GM18520 (cell line): Measurements from ENCODE around the gene PCDHGA5.
A peak's percentile ranks its signal among the peaks of the same experiment; 100 is the strongest.
"Not testable (repeated sequence)": the region's sequence is repeated elsewhere in the genome, so short reads cannot be mapped to it uniquely, and the experiment has no call there.

Experiments
- ATAC-seq: cut with Tn5 transposase; IDR thresholded peaks from one replicate; pipeline ENCODE4 v1.9.1; 2021; ENCODE audit not compliant: unreplicated experiment

PCDHGA5 gene

GRCh38 chr5:141363952-141364660 is at the start of gene PCDHGA5:
Gene PCDHGA5, plus strand, starts transcription at chr5:141364162. Its CDS starts 169 bp downstream, at chr5:141364331.
- ATAC-seq = no peak

- not testable (repeated sequence) for ATAC-seq
Measured at GRCh38 chr5:141316963-141317362, 47.0 kb upstream of the PCDHGA5 start.

- ATAC-seq = no peak
Measured at GRCh38 chr5:141319202-141319601, 44.8 kb upstream of the PCDHGA5 start.

GRCh38 chr5:141319699-141320098 is 44.3 kb upstream of the PCDHGA5 start:
- no peak for ATAC-seq

GRCh38 chr5:141320225-141321169 is 43.5 kb upstream of the PCDHGA5 start, which contains the start of gene TAF7:
Gene TAF7, minus strand, starts transcription at chr5:141320784. Its CDS starts 740 bp downstream, at chr5:141320044.
- ATAC-seq = peak; percentile 89

GRCh38 chr5:141322261-141322660 is 41.7 kb upstream of the PCDHGA5 start:
- ATAC-seq = no peak

- ATAC-seq = no peak
Measured at GRCh38 chr5:141326088-141326854, 37.7 kb upstream of the PCDHGA5 start.

GRCh38 chr5:141328231-141328630 is 35.7 kb upstream of the PCDHGA5 start:
- no peak for ATAC-seq

GRCh38 chr5:141330299-141331080 is 33.5 kb upstream of the PCDHGA5 start, which contains the start of gene PCDHGA1:
Gene PCDHGA1, plus strand, starts transcription at chr5:141330514.
- ATAC-seq = no peak

GRCh38 chr5:141332571-141332970 is 31.4 kb upstream of the PCDHGA5 start:
- not testable (repeated sequence) for ATAC-seq

- no peak for ATAC-seq
Measured at GRCh38 chr5:141338538-141339306, 25.2 kb upstream of the PCDHGA5 start, which contains the start of gene PCDHGA2. Gene PCDHGA2, plus strand, starts transcription at chr5:141338760.

- not testable (repeated sequence) for ATAC-seq
Measured at GRCh38 chr5:141340781-141341354, 23.1 kb upstream of the PCDHGA5 start.

- no peak for ATAC-seq
Measured at GRCh38 chr5:141342773-141343172, 21.2 kb upstream of the PCDHGA5 start.

- no peak for ATAC-seq
Measured at GRCh38 chr5:141343242-141343952, 20.6 kb upstream of the PCDHGA5 start, which contains the start of gene PCDHGA3. Gene PCDHGA3, plus strand, starts transcription at chr5:141343829. Its CDS starts 205 bp downstream, at chr5:141344034.

GRCh38 chr5:141343953-141344463 is 20.0 kb upstream of the PCDHGA5 start:
- no peak for ATAC-seq

GRCh38 chr5:141345327-141345726 is 18.6 kb upstream of the PCDHGA5 start:
- no peak for ATAC-seq

GRCh38 chr5:141346017-141346416 is 17.9 kb upstream of the PCDHGA5 start:
- not testable (repeated sequence) for ATAC-seq
